Mucosa of rectum (tissue), 2 donors: ENCODE measurements around the gene AKR7A2.

ENCODE experiments used
- H3K27ac ChIP-seq, 2 donors: one replicate each; pipeline ENCODE4 v1.7.0; 2013; ENCODE audit warnings: inconsistent platforms in 2 of 2, low read depth in 2 of 2, low read length in 2 of 2
- H3K27me3 ChIP-seq, 2 donors: one replicate each; pipeline ENCODE4 v1.7.0; 2013; ENCODE audit warnings: low read length in 2 of 2; ENCODE audit not compliant: control insufficient read depth in 2 of 2, insufficient read depth in 2 of 2
- H3K36me3 ChIP-seq, 2 donors: one replicate each; pipeline ENCODE4 v1.7.0; 2013; ENCODE audit warnings: low read length in 2 of 2; ENCODE audit not compliant: control insufficient read depth in 2 of 2, insufficient read depth in 2 of 2
- H3K4me1 ChIP-seq, 2 donors: one replicate each; pipeline ENCODE4 v1.7.0; 2013; ENCODE audit warnings: low read length in 2 of 2, mild to moderate bottlenecking in 1 of 2; ENCODE audit not compliant: control insufficient read depth in 2 of 2, insufficient read depth in 2 of 2
- H3K4me3 ChIP-seq, 2 donors: one replicate each; pipeline ENCODE4 v1.7.0; 2013; ENCODE audit warnings: low read length in 2 of 2
- H3K9ac ChIP-seq, 2 donors: one replicate each; pipeline ENCODE4 v1.7.0; 2013; ENCODE audit warnings: low read length in 2 of 2, low read depth in 1 of 2, mild to moderate bottlenecking in 1 of 2
- H3K9me3 ChIP-seq, 2 donors: one replicate each; pipeline ENCODE4 v1.7.0; 2013; ENCODE audit warnings: low read length in 2 of 2; ENCODE audit not compliant: control insufficient read depth in 2 of 2
- donor health status: healthy.
- donor health status: Normal muscosa, but diverticular disease.

The AKR7A2 gene

GRCh38 chr1:19254416-19254815 is 57.5 kb downstream of the AKR7A2 start:
- H3K4me1 ChIP-seq = peaks cover 14 to 17% of the 10 kb centered on the region in 2 donors
- H3K36me3 ChIP-seq = peaks cover 28 to 33% of the 10 kb centered on the region in 2 donors
- no peaks in the 10 kb centered on the region for H3K27me3 ChIP-seq
- no peak overlapping the region for H3K27ac ChIP-seq
- H3K9me3 ChIP-seq = no peaks in the 10 kb centered on the region
- H3K4me3 ChIP-seq = no peak overlapping the region
- H3K9ac ChIP-seq = no peak overlapping the region
